ENCODE results near the gene SERF2. TPM values are rescaled to one million over a fixed set of nuclear protein-coding genes. Genes with fewer than 3 reads are reported as not detected.
"Not testable (repeated sequence)": the region's sequence is repeated elsewhere in the genome, so short reads cannot be mapped to it uniquely, and the experiment has no call there.

The SERF2 gene
- total and polyA plus RNA-seq, 5 donors: 889 to 2,656 (median 972) TPM

DNA sequence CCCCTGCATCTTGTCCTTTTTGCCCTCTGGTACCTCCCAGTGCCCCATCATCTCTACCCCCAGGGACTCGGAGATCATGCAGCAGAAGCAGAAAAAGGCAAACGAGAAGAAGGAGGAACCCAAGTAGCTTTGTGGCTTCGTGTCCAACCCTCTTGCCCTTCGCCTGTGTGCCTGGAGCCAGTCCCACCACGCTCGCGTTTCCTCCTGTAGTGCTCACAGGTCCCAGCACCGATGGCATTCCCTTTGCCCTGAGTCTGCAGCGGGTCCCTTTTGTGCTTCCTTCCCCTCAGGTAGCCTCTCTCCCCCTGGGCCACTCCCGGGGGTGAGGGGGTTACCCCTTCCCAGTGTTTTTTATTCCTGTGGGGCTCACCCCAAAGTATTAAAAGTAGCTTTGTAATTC is 1.5 kb downstream of the SERF2 start:
- Histone ChIP-seq H3K9me3 (ENCODE audit: control insufficient read depth, low read length) (no peaks in the 10 kb centered on the region), H3K27me3 (ENCODE audit: control insufficient read depth, insufficient read depth) (no peaks in the 10 kb centered on the region), H3K4me1 (ENCODE audit: control insufficient read depth, insufficient read depth, low read length) (peaks cover 27% of the 10 kb centered on the region), H3K27ac (ENCODE audit: low read length) (peak overlapping the region; percentile 97), H3K4me3 (ENCODE audit: low read length) (peak overlapping the region; percentile 74)
- ATAC-seq (no peak), DNase-seq (peak in 1 of 3 donors; percentile 61)
- intact Hi-C loops (cut with DNase I): no loop called here
- WGBS: 72% methylated on average over 10 of the region's 10 CpGs

DNA sequence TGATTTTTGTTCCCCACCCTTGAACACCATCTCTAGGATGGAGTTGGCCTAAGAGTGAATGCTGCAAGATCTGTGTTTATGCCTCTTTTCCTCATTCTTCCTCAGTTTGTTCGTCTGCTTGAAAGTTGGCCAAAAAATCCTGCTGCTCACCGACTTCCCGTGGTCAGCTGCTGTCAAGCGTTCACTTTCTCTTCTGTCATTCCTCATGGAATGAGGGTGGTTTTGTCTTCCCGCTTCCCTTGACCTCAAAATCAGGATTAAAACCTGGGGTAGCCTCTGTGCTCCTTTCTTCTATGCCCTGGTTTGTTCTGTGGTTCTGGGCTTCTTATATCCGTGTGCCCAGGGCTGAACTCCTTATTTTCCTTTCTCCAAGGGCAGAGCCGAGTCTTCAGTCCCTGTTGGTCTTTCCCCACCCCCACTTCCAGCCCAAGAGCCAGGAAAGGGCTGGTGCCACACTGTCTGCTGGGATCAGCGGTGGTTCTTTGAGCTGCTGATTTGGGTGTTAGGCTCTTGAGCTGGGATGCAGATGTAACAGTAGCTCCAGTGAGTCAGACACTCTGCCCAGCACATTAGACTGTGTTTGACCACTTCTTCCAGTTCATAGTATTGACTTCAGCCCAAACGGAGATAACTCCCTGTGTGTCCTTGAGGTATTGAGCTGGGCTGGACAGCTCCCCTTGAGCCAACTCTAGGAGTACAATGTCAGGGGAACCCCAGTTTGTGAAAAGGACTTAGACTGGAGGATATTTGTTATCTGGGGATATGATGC is 2.3 kb downstream of the SERF2 start:
- ATAC-seq: peak in 1 of 2 donors; percentile 5
- intact Hi-C loops (cut with DNase I): no loop called here
- peak in 2 of 3 donors; percentile 38 to 64 for DNase-seq

DNA sequence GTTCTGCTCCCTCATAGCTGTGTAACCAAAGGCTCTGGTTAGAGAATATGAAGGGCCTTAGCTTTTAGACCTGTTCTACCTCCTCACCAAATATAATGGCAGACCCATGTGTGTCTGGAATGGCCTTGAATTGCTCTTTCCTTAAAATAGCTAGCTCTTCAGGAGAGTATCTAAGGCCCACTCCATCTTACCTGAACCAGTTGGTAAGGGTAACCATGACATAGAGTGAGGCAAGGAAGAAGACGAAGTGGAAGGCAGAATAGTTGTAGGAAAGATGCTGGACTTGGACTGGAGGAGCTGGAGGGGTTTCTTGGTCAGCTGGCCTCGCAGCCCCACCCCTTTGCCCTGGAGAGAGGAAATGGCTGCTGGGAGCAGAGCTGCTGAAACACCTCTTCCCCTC is 3.1 kb downstream of the SERF2 start:
- no peak overlapping the region for H3K4me3 ChIP-seq (ENCODE audit: low read length)
- ATAC-seq (no peak), DNase-seq (no peak)
- H3K4me1 ChIP-seq (ENCODE audit: control insufficient read depth, insufficient read depth, low read length): peaks cover 32% of the 10 kb centered on the region
- H3K27me3 ChIP-seq (ENCODE audit: control insufficient read depth, insufficient read depth): no peaks in the 10 kb centered on the region
- 88% methylated on average over 2 of the region's 2 CpGs for WGBS
- peak overlapping the region; percentile 71 for H3K27ac ChIP-seq (ENCODE audit: low read length)
- intact Hi-C loops (cut with DNase I): no loop called here
- H3K9me3 ChIP-seq (ENCODE audit: control insufficient read depth, low read length): no peaks in the 10 kb centered on the region

More for the DNA sequence above, 2.3 kb downstream of the SERF2 start:
- Histone ChIP-seq H3K27me3 (ENCODE audit: control insufficient read depth, insufficient read depth) (no peaks in the 10 kb centered on the region), H3K4me1 (ENCODE audit: control insufficient read depth, insufficient read depth, low read length) (peaks cover 27% of the 10 kb centered on the region), H3K4me3 (ENCODE audit: low read length) (no peak overlapping the region), H3K27ac (ENCODE audit: low read length) (peak overlapping the region; percentile 71), H3K9me3 (ENCODE audit: control insufficient read depth, low read length) (no peaks in the 10 kb centered on the region)
- WGBS: 51% methylated on average over 9 of the region's 9 CpGs

DNA sequence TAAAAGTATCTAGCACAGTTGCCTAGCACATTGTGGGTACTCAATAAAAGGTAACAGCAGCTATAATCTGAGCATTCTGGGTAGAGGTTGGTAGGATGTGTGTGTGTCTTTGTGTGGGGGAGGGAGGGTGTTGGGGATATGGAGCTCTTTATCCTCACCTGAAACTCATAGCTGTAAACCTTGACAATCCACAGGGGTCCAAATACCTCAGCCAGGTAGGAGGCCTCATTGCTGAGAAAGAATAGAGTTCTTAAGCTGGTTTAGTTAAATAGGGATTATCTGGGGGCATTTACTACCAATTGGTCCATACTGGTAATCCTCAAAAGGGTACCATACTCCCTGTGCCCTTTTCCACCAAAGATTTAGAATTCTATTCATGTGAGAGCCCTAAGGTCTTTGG is 3.9 kb downstream of the SERF2 start:
- Histone ChIP-seq H3K27me3 (ENCODE audit: control insufficient read depth, insufficient read depth) (no peaks in the 10 kb centered on the region), H3K4me3 (ENCODE audit: low read length) (no peak overlapping the region), H3K4me1 (ENCODE audit: control insufficient read depth, insufficient read depth, low read length) (peaks cover 33% of the 10 kb centered on the region), H3K27ac (ENCODE audit: low read length) (no peak overlapping the region), H3K9me3 (ENCODE audit: control insufficient read depth, low read length) (no peaks in the 10 kb centered on the region)
- no peak for ATAC-seq
- no peak for DNase-seq
- intact Hi-C loops (cut with DNase I): no loop called here

DNA sequence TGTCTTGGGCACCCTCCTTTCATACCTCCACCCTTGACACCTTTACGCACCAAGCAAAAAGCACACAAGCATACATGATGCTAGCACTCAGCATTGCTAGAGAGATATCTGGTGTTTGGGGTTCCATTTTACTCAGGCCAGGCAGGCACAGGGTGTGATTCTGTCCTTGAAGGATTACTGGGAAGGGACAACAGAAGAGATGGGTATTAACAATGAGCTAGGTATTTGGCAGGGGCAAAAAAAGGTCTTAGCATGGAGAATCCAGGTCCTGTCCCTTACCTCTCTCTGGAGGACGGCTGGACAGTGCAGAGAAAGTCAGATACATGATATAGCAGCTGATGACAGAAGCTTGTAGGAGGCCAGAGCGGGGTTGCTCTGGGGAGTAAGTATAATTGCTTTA is 4.4 kb downstream of the SERF2 start:
- Histone ChIP-seq H3K27me3 (ENCODE audit: control insufficient read depth, insufficient read depth) (no peaks in the 10 kb centered on the region), H3K4me1 (ENCODE audit: control insufficient read depth, insufficient read depth, low read length) (peaks cover 33% of the 10 kb centered on the region), H3K9me3 (ENCODE audit: control insufficient read depth, low read length) (no peaks in the 10 kb centered on the region), H3K4me3 (ENCODE audit: low read length) (no peak overlapping the region), H3K27ac (ENCODE audit: low read length) (no peak overlapping the region)
- ATAC-seq: no peak
- intact Hi-C loops (cut with DNase I): no loop called here
- no peak for DNase-seq
- 80% methylated on average over 3 of the region's 3 CpGs for WGBS

DNA sequence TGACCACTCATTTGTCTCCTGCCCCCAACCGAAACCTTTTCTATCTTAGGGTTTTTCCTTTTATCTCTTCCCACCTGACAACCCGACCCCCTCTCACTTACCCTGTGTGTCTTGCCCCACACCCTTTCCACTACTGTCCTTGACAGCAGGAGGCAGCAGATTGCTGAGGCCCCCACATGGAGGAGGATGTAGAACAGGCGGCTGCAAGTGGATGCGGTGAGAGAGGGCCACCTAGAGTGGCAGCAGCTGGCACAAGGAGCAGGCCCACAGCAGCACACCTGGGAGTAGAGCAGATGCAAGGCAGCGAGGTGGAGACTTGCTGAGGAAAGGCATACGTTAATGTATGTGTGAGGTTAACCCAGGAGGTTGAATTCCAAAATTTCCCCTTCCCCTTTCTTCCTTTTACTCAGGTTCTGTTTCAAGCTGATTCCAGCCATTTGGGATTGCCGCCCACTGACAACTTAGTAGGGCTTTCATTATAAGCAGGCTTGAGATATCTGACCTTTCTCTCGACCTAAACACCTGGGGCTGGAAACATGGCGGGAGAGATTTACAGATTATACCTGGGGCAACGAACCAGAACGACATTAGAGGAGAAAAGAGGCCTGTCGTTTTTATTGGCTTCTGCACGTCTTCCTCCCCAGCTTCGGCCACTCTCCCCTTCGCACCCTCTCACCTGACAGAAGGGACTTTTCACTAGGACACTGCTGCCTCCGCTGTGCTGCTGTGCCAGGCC is 7.3 kb downstream of the SERF2 start:
- 90% methylated on average over 16 of the region's 16 CpGs for WGBS
- Histone ChIP-seq H3K4me1 (ENCODE audit: control insufficient read depth, insufficient read depth, low read length) (peaks cover 26% of the 10 kb centered on the region), H3K27ac (ENCODE audit: low read length) (peak overlapping the region; percentile 89), H3K27me3 (ENCODE audit: control insufficient read depth, insufficient read depth) (no peaks in the 10 kb centered on the region), H3K9me3 (ENCODE audit: control insufficient read depth, low read length) (no peaks in the 10 kb centered on the region), H3K4me3 (ENCODE audit: low read length) (no peak overlapping the region)
- peak in 1 of 3 donors; percentile 52 for DNase-seq
- no peak for ATAC-seq
- intact Hi-C loops (cut with DNase I): no loop called here

DNA sequence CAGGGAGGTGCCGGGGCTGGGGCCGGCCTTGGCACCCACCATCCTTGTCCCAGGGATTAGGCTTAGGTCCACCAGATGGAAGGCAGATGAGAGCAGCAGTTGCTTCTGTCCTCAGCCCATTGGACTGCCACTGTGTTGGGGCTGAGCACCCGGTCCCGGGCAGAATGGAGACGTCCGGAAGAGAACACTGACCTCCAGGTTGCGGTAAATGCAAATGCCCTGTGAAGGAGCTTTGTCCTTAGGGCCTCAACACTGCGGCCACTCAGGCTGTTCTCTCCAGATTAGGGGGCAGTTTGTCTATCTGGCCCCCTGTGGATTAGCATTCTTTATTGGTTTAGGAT is 7.8 kb downstream of the SERF2 start, which contains the start of gene SERINC4:
SERINC4 (minus strand) TSS at position 276 of the 341 bp plus-strand sequence; CDS start at position 42, 234 bp downstream.
- ATAC-seq (peak; percentile 6 to 7), DNase-seq (peak in 1 of 3 donors; percentile 54)
- Histone ChIP-seq H3K4me1 (ENCODE audit: control insufficient read depth, insufficient read depth, low read length) (peaks cover 20% of the 10 kb centered on the region), H3K4me3 (ENCODE audit: low read length) (peak within 1 kb of the TSS; percentile 99), H3K27ac (ENCODE audit: low read length) (peak within 1 kb of the TSS; percentile 89), H3K27me3 (ENCODE audit: control insufficient read depth, insufficient read depth) (no peaks in the 10 kb centered on the region), H3K9me3 (ENCODE audit: control insufficient read depth, low read length) (no peaks in the 10 kb centered on the region)
- intact Hi-C loops (cut with DNase I): no loop called here
- WGBS: 97% methylated on average over 8 of the region's 8 CpGs

DNA sequence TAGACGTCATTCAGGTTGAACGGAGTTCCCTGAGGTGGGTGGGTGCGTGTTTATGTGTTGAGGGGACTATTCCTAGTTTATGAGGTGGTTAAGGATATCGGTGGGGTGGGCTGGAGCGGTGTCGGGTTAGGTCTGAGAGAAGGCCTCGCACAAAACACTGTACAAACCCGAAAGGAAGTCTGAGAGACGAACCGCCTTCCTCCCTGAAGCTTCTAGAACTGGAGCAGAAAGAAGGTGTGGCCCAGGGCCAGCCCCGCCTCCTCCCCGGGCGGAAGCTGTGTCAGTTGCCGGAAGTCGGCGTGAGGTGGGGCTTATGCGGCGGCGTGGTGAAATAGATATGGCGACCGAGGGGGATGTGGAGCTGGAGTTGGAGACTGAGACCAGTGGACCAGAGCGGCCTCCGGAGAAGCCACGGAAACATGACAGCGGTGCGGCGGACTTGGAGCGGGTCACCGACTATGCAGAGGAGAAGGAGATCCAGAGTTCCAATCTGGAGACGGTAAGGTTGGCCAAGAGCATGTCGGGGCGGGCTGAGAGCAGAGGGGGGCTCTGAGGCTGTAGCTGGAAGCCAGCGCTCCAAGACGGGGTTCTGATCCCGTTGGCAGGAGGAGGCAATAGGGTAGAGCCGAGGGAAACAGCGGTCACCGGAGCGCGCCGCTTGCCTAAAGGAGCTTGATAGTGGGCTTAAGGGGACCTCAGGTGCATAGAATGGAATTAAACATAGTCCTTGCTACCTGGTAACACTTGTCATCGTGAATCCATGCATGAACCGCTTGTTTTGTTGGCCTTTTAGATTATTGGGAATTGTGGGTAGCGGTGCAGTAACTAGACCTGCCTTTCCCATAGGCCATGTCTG is 8.4 kb downstream of the SERF2 start, which contains the start of gene HYPK:
HYPK (plus strand) TSS at position 314 of the 856 bp plus-strand sequence; CDS start at position 338, 24 bp downstream.
- peak within 1 kb of the TSS; percentile 99 for H3K4me3 ChIP-seq (ENCODE audit: low read length)
- H3K9me3 ChIP-seq (ENCODE audit: control insufficient read depth, low read length): no peaks in the 10 kb centered on the region
- ATAC-seq: peak; percentile 92 to 93
- peaks cover 15% of the 10 kb centered on the region for H3K4me1 ChIP-seq (ENCODE audit: control insufficient read depth, insufficient read depth, low read length)
- 8% methylated on average over 44 of the region's 44 CpGs for WGBS
- H3K27me3 ChIP-seq (ENCODE audit: control insufficient read depth, insufficient read depth): no peaks in the 10 kb centered on the region
- intact Hi-C loops (cut with DNase I): no loop called here
- H3K27ac ChIP-seq (ENCODE audit: low read length): peak within 1 kb of the TSS; percentile 89
- DNase-seq: peak; percentile 95 to 98 (median 97)

DNA sequence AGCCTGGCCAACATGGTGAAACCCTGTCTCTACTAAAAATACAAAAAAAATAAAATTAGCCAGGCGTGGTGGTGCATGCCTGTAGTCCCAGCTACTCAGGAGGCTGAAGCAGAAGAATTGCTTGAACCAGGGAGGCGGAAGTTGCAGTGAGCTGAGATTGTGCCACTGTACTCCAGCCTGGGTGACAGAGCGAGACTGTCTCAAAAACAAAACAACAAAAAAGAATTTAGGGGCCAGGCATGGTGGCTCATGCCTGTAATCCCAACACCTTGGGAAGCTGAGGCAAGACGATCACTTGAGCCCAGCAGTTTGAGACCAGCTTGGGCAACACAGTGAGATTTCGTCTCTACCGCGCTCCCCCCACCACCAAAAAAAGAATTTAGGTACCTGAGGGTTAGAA is 10.6 kb downstream of the SERF2 start:
- ATAC-seq; H3K4me1 ChIP-seq (ENCODE audit: control insufficient read depth, insufficient read depth, low read length); H3K9me3 ChIP-seq (ENCODE audit: control insufficient read depth, low read length); H3K4me3 ChIP-seq (ENCODE audit: low read length); H3K27ac ChIP-seq (ENCODE audit: low read length); DNase-seq; H3K27me3 ChIP-seq (ENCODE audit: control insufficient read depth, insufficient read depth); intact Hi-C loops (cut with DNase I): not testable (repeated sequence)
- WGBS: 96% methylated on average over 7 of the region's 7 CpGs

DNA sequence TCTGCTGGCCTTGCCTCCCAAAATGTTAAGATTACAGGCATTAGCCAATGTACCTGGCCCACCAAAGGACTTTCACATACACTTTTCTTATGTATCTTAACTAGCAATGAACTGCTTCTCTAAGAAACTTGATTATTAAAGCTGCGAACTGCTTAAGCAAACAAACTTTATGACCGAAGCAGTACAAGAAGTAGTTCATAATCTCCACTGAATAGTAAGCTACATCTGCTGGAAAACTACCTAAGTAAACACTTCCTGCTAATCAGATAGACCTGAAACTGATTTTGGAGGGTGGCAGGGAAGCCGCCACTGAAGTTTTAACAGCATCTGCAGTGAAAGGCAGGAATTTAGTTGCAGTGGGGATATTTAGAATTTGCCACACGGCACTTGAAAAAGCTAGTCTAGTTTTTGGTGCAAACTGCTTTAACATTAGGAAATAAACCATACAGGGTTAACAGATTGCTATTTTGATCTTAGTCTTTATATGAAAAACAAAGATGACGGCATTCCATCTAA is 16.4 kb downstream of the SERF2 start:
- intact Hi-C loops (cut with DNase I): no loop called here
- Histone ChIP-seq H3K4me3 (ENCODE audit: low read length) (no peak overlapping the region), H3K27me3 (ENCODE audit: control insufficient read depth, insufficient read depth) (no peaks in the 10 kb centered on the region), H3K4me1 (ENCODE audit: control insufficient read depth, insufficient read depth, low read length) (no peaks in the 10 kb centered on the region), H3K9me3 (ENCODE audit: control insufficient read depth, low read length) (no peaks in the 10 kb centered on the region), H3K27ac (ENCODE audit: low read length) (no peak overlapping the region)
- no peak for DNase-seq
- ATAC-seq: no peak
- WGBS: 97% methylated on average over 5 of the region's 5 CpGs
